HepG2 (cell line): ENCODE measurements around the gene BICRAL. TPM values are rescaled to one million over a fixed set of nuclear protein-coding genes. Genes with fewer than 3 reads are reported as not detected.

Source experiments
- ASH2L ChIP-seq: fragments of 300-600, 200-600 bp; sonication (generic); IDR thresholded peaks from 2 replicates; pipeline ENCODE4 v1.7.0; 2017; ENCODE audit warnings: low read depth, mild to moderate bottlenecking, moderate library complexity, mixed read lengths, low read length; ENCODE audit not compliant: insufficient read length
- HDAC6 ChIP-seq: fragments of 200-600 bp; sonication (generic); IDR thresholded peaks from 2 replicates; pipeline ENCODE4 v1.7.0; 2017; ENCODE audit warnings: mild to moderate bottlenecking, antibody characterized with exemption, low read length, low read depth
- HHEX ChIP-seq: IDR thresholded peaks from 2 replicates; pipeline ENCODE4 v1.6.1; 2016; ENCODE audit warnings: control low read depth
- IRX3 ChIP-seq: sonication (generic); formaldehyde crosslinking; IDR thresholded peaks from 2 replicates; pipeline ENCODE4 v1.8.1; 2023; ENCODE audit warnings: mild to moderate bottlenecking, low read depth, missing genetic modification reagents, borderline replicate concordance
- KLF6 ChIP-seq: IDR thresholded peaks from 2 replicates; pipeline ENCODE4 v1.8.0; 2016; ENCODE audit warnings: missing biosample characterization, missing genetic modification reagents
- NFYC ChIP-seq: IDR thresholded peaks from 2 replicates; pipeline ENCODE4 v1.6.1; 2016; ENCODE audit warnings: missing genetic modification reagents, missing compliant biosample characterization
- PPARG ChIP-seq: conservative IDR thresholded peaks from 2 replicates; pipeline ENCODE4 v1.6.1; 2016; ENCODE audit warnings: missing biosample characterization, missing genetic modification reagents
- REXO4 ChIP-seq: sonication (generic); formaldehyde crosslinking; IDR thresholded peaks from 2 replicates; pipeline ENCODE4 v1.8.0; 2022; ENCODE audit warnings: missing genetic modification reagents, mild to moderate bottlenecking, borderline replicate concordance
- SALL1 ChIP-seq: sonication (generic); formaldehyde crosslinking; IDR thresholded peaks from 2 replicates; pipeline ENCODE4 v1.8.0; 2022; ENCODE audit warnings: mild to moderate bottlenecking, missing genetic modification reagents
- SKI ChIP-seq: fragments of 450-650 bp; IDR thresholded peaks from one replicate; pipeline ENCODE4 v1.6.1; 2018; ENCODE audit warnings: mild to moderate bottlenecking; ENCODE audit not compliant: partially characterized antibody
- ZKSCAN1 ChIP-seq: fragments of 150-350 bp; IDR thresholded peaks from 2 replicates; pipeline ENCODE4 v1.6.1; 2014; ENCODE audit warnings: low read length
- ZMAT3 ChIP-seq: sonication (generic); formaldehyde crosslinking; conservative IDR thresholded peaks from 2 replicates; pipeline ENCODE4 v1.7.0; 2021; ENCODE audit warnings: missing genetic modification reagents
- ZMYM3 ChIP-seq: sonication (generic); formaldehyde crosslinking; IDR thresholded peaks from 2 replicates; pipeline ENCODE4 v1.5.1; 2020; ENCODE audit warnings: mild to moderate bottlenecking, missing genetic modification reagents
- ZNF430 ChIP-seq: sonication (generic); formaldehyde crosslinking; IDR thresholded peaks from 2 replicates; pipeline ENCODE4 v1.9.0; 2021; ENCODE audit warnings: mild to moderate bottlenecking, missing genetic modification reagents
- ZNF607 ChIP-seq: sonication (generic); formaldehyde crosslinking; IDR thresholded peaks from 2 replicates; pipeline ENCODE4 v1.5.1; 2020; ENCODE audit warnings: missing genetic modification reagents, mild to moderate bottlenecking, borderline replicate concordance
- ZNF724P ChIP-seq: sonication (generic); formaldehyde crosslinking; IDR thresholded peaks from 2 replicates; pipeline ENCODE4 v1.8.0; 2022; ENCODE audit warnings: missing genetic modification reagents, borderline replicate concordance
- ZNF816 ChIP-seq: sonication (generic); formaldehyde crosslinking; IDR thresholded peaks from 2 replicates; pipeline ENCODE4 v1.8.0; 2022; ENCODE audit warnings: missing genetic modification reagents, mild to moderate bottlenecking, borderline replicate concordance
- ZSCAN29 ChIP-seq: sonication (generic); formaldehyde crosslinking; conservative IDR thresholded peaks from 2 replicates; pipeline ENCODE4 v1.4.0; 2020; ENCODE audit warnings: mild to moderate bottlenecking, missing genetic modification reagents
- polyA plus RNA-seq, 8 experiments: library from polyadenylated mRNA; depleted of rRNA in 3 of 8; stranded (reverse) in 7 of 8; unstranded in 1 of 8; fragments of >200 nt; fragmentation: Illumina TruSeq in 4 of 8; extraction: Trizol in 4 of 8; gene quantifications; 2 replicates each; pipeline versions ENCODE4 v1.2.1 to v1.2.3, GENCODE V29; 2011 to 2016; ENCODE audit warnings: low read depth in 4 of 8, missing spikeins in 1 of 8, mixed read lengths in 1 of 8; ENCODE audit not compliant: insufficient read depth in 1 of 8
- total RNA-seq, 5 experiments: library from RNA; depleted of rRNA; stranded (reverse); fragments of >200 nt; fragmentation: Illumina TruSeq; extraction: Trizol; gene quantifications; 2 replicates each; pipeline ENCODE4 v1.2.3, GENCODE V29; 2016; ENCODE audit warnings: low read depth in 1 of 5
- TF ChIP-seq, protein P1 (sequence below): sonication (generic); formaldehyde crosslinking; IDR thresholded peaks from 2 replicates; pipeline ENCODE4 v1.8.0; 2022; ENCODE audit warnings: mild to moderate bottlenecking, missing genetic modification reagents, borderline replicate concordance
- TF ChIP-seq, protein P2 (sequence below): sonication (generic); formaldehyde crosslinking; IDR thresholded peaks from 2 replicates; pipeline ENCODE4 v1.8.0; 2022; ENCODE audit warnings: mild to moderate bottlenecking, missing genetic modification reagents, moderate library complexity
- TF ChIP-seq, protein P3 (sequence below): sonication (generic); formaldehyde crosslinking; IDR thresholded peaks from 2 replicates; pipeline ENCODE4 v1.9.0; 2021; ENCODE audit warnings: mild to moderate bottlenecking, missing genetic modification reagents

BICRAL gene
- total and polyA plus RNA-seq, 2 of the 13 experiments (the other 11 are each of a cell fraction or from before 2014, with no cell fraction given), result 5.0 to 13.5 TPM

DNA sequence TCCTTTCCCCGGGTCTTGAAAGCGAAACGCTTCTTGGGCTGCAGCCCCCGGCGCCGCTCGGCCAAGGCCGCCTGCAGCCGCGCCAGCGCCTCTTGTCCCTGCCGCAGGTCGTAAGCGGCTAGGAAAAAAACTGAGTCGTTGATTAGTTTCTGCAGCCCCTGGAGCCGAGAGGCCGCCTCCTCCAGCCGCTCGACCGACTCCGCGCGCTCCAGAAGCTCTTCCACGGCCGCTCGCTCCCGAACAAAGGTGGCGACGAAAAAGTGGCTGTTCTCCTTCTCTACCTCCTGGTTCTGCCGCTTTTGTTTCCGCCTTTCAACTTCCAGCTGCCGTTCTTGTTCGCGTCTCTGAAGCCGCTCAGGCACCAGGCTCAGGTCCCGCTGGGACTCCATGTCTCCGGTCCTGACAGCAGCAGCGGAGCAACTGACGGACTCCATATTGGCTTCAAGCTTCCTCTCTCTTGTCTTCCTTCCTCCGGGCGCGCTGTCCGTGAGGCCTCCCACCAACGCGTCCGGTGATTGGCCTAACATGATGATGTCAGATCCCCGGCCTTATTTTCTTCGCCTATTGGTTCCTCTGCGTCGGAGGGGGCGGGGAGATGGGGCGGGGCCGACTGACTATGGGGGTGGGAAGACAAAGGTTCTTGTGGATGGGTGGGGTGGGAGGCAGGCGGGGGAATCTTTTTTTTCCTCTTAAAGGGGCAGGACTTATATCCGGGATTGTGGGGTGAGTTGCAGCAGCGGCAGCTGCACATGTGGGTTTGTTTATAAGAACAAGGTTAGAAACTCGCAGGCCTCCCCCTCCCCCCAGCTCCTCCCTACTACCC lies 36.0 kb upstream of the BICRAL start, which contains the start of gene TBCC (continued):
- TF ChIP-seq, protein P1, sequence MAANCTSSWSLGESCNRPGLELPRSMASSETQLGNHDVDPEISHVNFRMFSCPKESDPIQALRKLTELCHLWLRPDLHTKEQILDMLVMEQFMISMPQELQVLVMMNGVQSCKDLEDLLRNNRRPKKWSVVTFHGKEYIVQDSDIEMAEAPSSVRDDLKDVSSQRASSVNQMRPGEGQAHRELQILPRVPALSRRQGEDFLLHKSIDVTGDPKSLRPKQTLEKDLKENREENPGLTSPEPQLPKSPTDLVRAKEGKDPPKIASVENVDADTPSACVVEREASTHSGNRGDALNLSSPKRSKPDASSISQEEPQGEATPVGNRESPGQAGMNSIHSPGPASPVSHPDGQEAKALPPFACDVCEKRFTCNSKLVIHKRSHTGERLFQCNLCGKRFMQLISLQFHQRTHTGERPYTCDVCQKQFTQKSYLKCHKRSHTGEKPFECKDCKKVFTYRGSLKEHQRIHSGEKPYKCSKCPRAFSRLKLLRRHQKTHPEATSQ, result peak; percentile 70; the same call in 1 of the 2 replicates
- TF ChIP-seq, protein P2, sequence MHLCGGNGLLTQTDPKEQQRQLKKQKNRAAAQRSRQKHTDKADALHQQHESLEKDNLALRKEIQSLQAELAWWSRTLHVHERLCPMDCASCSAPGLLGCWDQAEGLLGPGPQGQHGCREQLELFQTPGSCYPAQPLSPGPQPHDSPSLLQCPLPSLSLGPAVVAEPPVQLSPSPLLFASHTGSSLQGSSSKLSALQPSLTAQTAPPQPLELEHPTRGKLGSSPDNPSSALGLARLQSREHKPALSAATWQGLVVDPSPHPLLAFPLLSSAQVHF, result no peak; the same call in 1 of the 2 replicates
- TF ChIP-seq ZMAT3 (CRISPR knock-in tag), result peak; percentile 54; the same call in 1 of the 2 replicates
- no peak for TF ChIP-seq HDAC6
- TF ChIP-seq ZMYM3 (CRISPR knock-in tag), result peak; percentile 10; the same call in 1 of the 2 replicates
- 0 out of 2 replicates have a peak, but pooled peaks have one; percentile 18 for TF ChIP-seq PPARG (CRISPR knock-in tag)
- peak; percentile 75 for TF ChIP-seq SALL1 (CRISPR knock-in tag)
- no peak for TF ChIP-seq ZNF724P (CRISPR knock-in tag)
- TF ChIP-seq REXO4 (CRISPR knock-in tag), result no peak; the same call in 1 of the 2 replicates
- 0 out of 2 replicates have a peak, but pooled peaks have one; percentile 11 for TF ChIP-seq HHEX (CRISPR knock-in tag)
- TF ChIP-seq SKI, result no peak
- peak; percentile 92 for TF ChIP-seq ASH2L
- 0 out of 2 replicates have a peak, but pooled peaks have one; percentile 50 for TF ChIP-seq IRX3 (CRISPR knock-in tag)
- no peak for TF ChIP-seq ZKSCAN1
- peak; percentile 57; the same call in 1 of the 2 replicates for TF ChIP-seq KLF6 (CRISPR knock-in tag)
- no peak for TF ChIP-seq ZSCAN29 (CRISPR knock-in tag)
- peak; percentile 90 for TF ChIP-seq NFYC
- TF ChIP-seq ZNF430 (CRISPR knock-in tag), result no peak
- TF ChIP-seq, protein P3, sequence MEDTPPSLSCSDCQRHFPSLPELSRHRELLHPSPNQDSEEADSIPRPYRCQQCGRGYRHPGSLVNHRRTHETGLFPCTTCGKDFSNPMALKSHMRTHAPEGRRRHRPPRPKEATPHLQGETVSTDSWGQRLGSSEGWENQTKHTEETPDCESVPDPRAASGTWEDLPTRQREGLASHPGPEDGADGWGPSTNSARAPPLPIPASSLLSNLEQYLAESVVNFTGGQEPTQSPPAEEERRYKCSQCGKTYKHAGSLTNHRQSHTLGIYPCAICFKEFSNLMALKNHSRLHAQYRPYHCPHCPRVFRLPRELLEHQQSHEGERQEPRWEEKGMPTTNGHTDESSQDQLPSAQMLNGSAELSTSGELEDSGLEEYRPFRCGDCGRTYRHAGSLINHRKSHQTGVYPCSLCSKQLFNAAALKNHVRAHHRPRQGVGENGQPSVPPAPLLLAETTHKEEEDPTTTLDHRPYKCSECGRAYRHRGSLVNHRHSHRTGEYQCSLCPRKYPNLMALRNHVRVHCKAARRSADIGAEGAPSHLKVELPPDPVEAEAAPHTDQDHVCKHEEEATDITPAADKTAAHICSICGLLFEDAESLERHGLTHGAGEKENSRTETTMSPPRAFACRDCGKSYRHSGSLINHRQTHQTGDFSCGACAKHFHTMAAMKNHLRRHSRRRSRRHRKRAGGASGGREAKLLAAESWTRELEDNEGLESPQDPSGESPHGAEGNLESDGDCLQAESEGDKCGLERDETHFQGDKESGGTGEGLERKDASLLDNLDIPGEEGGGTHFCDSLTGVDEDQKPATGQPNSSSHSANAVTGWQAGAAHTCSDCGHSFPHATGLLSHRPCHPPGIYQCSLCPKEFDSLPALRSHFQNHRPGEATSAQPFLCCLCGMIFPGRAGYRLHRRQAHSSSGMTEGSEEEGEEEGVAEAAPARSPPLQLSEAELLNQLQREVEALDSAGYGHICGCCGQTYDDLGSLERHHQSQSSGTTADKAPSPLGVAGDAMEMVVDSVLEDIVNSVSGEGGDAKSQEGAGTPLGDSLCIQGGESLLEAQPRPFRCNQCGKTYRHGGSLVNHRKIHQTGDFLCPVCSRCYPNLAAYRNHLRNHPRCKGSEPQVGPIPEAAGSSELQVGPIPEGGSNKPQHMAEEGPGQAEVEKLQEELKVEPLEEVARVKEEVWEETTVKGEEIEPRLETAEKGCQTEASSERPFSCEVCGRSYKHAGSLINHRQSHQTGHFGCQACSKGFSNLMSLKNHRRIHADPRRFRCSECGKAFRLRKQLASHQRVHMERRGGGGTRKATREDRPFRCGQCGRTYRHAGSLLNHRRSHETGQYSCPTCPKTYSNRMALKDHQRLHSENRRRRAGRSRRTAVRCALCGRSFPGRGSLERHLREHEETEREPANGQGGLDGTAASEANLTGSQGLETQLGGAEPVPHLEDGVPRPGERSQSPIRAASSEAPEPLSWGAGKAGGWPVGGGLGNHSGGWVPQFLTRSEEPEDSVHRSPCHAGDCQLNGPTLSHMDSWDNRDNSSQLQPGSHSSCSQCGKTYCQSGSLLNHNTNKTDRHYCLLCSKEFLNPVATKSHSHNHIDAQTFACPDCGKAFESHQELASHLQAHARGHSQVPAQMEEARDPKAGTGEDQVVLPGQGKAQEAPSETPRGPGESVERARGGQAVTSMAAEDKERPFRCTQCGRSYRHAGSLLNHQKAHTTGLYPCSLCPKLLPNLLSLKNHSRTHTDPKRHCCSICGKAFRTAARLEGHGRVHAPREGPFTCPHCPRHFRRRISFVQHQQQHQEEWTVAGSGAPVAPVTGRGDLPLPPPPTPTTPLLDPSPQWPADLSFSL, result no peak
- TF ChIP-seq ZNF607, result no peak; the same call in none of the 2 replicates
- no peak for TF ChIP-seq ZNF816 (CRISPR knock-in tag)
